Nephron (organoid): ENCODE results near the gene CETN1.

Experiments
- H3K27ac Mint-ChIP-seq, 3 experiments: 2 replicates each; pipeline ENCODE4 v1.8.0; 2020; ENCODE audit warnings: mixed read lengths in 3 of 3, mild to moderate bottlenecking in 2 of 3, moderate library complexity in 1 of 3
- H3K27me3 Mint-ChIP-seq: 2 replicates; pipeline ENCODE4 v1.8.0; 2021; ENCODE audit warnings: low read depth, mild to moderate bottlenecking, moderate library complexity, mixed read lengths
- H3K36me3 Mint-ChIP-seq: 2 replicates; pipeline ENCODE4 v1.8.0; 2020; ENCODE audit warnings: low read depth, mixed read lengths
- H3K4me1 Mint-ChIP-seq: 2 replicates; pipeline ENCODE4 v1.8.0; 2020; ENCODE audit warnings: mixed read lengths
- H3K4me3 Mint-ChIP-seq, 3 experiments: 2 replicates each; pipeline ENCODE4 v1.8.0; 2020; ENCODE audit warnings: mild to moderate bottlenecking in 3 of 3, mixed read lengths in 3 of 3, moderate library complexity in 2 of 3
- H3K9me3 Mint-ChIP-seq: 2 replicates; pipeline ENCODE4 v1.8.0; 2020; ENCODE audit warnings: mixed read lengths
- TF ChIP-seq, protein P1 (sequence below), 3 experiments: fragments of 200-600 bp; sonication (generic); IDR thresholded peaks; one replicate each; pipeline ENCODE4 v1.5.0; 2021; ENCODE audit warnings: antibody characterized with exemption in 3 of 3; ENCODE audit not compliant: unreplicated experiment in 3 of 3

Gene CETN1

GRCh38 chr18:631560-631959 is 51.4 kb downstream of the CETN1 start:
- Mint-ChIP-seq H3K27me3 (no peaks in the 10 kb centered on the region), H3K36me3 (peaks cover 4% of the 10 kb centered on the region), H3K9me3 (no peaks in the 10 kb centered on the region), H3K4me3 (no peak overlapping the region), H3K27ac (no peak overlapping the region), H3K4me1 (peaks cover 6% of the 10 kb centered on the region)
- TF ChIP-seq, protein P1, sequence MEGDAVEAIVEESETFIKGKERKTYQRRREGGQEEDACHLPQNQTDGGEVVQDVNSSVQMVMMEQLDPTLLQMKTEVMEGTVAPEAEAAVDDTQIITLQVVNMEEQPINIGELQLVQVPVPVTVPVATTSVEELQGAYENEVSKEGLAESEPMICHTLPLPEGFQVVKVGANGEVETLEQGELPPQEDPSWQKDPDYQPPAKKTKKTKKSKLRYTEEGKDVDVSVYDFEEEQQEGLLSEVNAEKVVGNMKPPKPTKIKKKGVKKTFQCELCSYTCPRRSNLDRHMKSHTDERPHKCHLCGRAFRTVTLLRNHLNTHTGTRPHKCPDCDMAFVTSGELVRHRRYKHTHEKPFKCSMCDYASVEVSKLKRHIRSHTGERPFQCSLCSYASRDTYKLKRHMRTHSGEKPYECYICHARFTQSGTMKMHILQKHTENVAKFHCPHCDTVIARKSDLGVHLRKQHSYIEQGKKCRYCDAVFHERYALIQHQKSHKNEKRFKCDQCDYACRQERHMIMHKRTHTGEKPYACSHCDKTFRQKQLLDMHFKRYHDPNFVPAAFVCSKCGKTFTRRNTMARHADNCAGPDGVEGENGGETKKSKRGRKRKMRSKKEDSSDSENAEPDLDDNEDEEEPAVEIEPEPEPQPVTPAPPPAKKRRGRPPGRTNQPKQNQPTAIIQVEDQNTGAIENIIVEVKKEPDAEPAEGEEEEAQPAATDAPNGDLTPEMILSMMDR (IDR thresholded peaks at IDR 0.05; ENCODE audit: unreplicated experiment in 3 of 3): no peak
